K562 (cell line): ENCODE data around the gene MBD5. TPM values are rescaled to one million over a fixed set of nuclear protein-coding genes. Genes with fewer than 3 reads are reported as not detected.

Source experiments
- IFI16 ChIP-seq: fragments of 250-450 bp; sonication (Bioruptor Pico); IDR thresholded peaks from 2 replicates; pipeline ENCODE4 v2.1.2; 2022; ENCODE audit warnings: mild to moderate bottlenecking, inconsistent platforms
- IRF9 ChIP-seq: fragments of 450-650 bp; IDR thresholded peaks from 2 replicates; pipeline ENCODE4 v1.6.1; 2016; ENCODE audit warnings: missing biosample characterization, missing genetic modification characterization
- MAX ChIP-seq: sonication (generic); formaldehyde crosslinking; IDR thresholded peaks from 2 replicates; pipeline ENCODE4 v1.9.0; 2022; ENCODE audit warnings: mild to moderate bottlenecking, missing genetic modification reagents
- NCOA1 ChIP-seq: fragments of 450-650 bp; IDR thresholded peaks from 2 replicates; pipeline ENCODE4 v1.6.1; 2016; ENCODE audit warnings: low read depth
- PCBP2 ChIP-seq: fragments of 200-400 bp; formaldehyde crosslinking; IDR thresholded peaks from 2 replicates; pipeline ENCODE4 v1.6.1; 2018; ENCODE audit warnings: low read length, low read depth, mild to moderate bottlenecking, moderate library complexity; ENCODE audit not compliant: poor library complexity, severe bottlenecking
- RREB1 ChIP-seq: fragments of 250-450 bp; sonication (Bioruptor Pico); IDR thresholded peaks from 2 replicates; pipeline ENCODE4 v1.4.0; 2020
- SMAD3 ChIP-seq: fragments of 450-650 bp; formaldehyde crosslinking; conservative IDR thresholded peaks from 2 replicates; pipeline ENCODE4 v1.4.0; 2020; ENCODE audit warnings: mild to moderate bottlenecking
- SRSF1 ChIP-seq: fragments of 200-400 bp; formaldehyde crosslinking; IDR thresholded peaks from 2 replicates; pipeline ENCODE4 v1.6.1; 2017; ENCODE audit warnings: mild to moderate bottlenecking, low read depth, low read length, moderate library complexity
- ZBTB17 ChIP-seq: fragments of 450-650 bp; formaldehyde crosslinking; IDR thresholded peaks from 2 replicates; pipeline ENCODE4 v1.4.0; 2020; ENCODE audit warnings: mild to moderate bottlenecking
- ZBTB26 ChIP-seq: fragments of 450-650 bp; formaldehyde crosslinking; IDR thresholded peaks from 2 replicates; pipeline ENCODE4 v1.4.0; 2022; ENCODE audit warnings: missing genetic modification characterization
- ZBTB49 ChIP-seq: sonication (generic); formaldehyde crosslinking; IDR thresholded peaks from 2 replicates; pipeline ENCODE4 v1.8.0; 2022; ENCODE audit warnings: missing genetic modification reagents, mild to moderate bottlenecking, borderline replicate concordance
- ZNF121 ChIP-seq: sonication (generic); formaldehyde crosslinking; conservative IDR thresholded peaks from 2 replicates; pipeline ENCODE4 v1.8.0; 2022; ENCODE audit warnings: missing genetic modification reagents
- ZNF175 ChIP-seq: fragments of 200-800 bp; sonication (Bioruptor generic); IDR thresholded peaks from 2 replicates; pipeline ENCODE4 v1.6.1; 2016; ENCODE audit warnings: low read depth, mild to moderate bottlenecking, missing genetic modification characterization, missing compliant biosample characterization
- ZNF239 ChIP-seq: fragments of 250-450 bp; sonication (Bioruptor Pico); IDR thresholded peaks from 2 replicates; pipeline ENCODE4 v1.4.0; 2020; ENCODE audit warnings: mild to moderate bottlenecking
- ZNF695 ChIP-seq: fragments of 450-650 bp; formaldehyde crosslinking; IDR thresholded peaks from 2 replicates; pipeline ENCODE4 v1.4.0; 2020; ENCODE audit warnings: mild to moderate bottlenecking, moderate library complexity
- ZNF778 ChIP-seq: fragments of 450-650 bp; formaldehyde crosslinking; IDR thresholded peaks from 2 replicates; pipeline ENCODE4 v1.4.0; 2020; ENCODE audit warnings: mild to moderate bottlenecking, moderate library complexity
- polyA plus RNA-seq, 8 experiments: library from polyadenylated mRNA; depleted of rRNA in 4 of 8; stranded (reverse) in 5 of 8; unstranded in 3 of 8; fragments of >200 nt; fragmentation: Nextera tagmentation in 2 of 8; fragmentation: Illumina TruSeq in 1 of 8; extraction: Ambion mirVana in 2 of 8; extraction: Trizol in 1 of 8; gene quantifications; 2 replicates each; pipeline versions ENCODE4 v1.2.1 to v1.2.3, GENCODE V29; 2011 to 2014; ENCODE audit warnings: inconsistent platforms in 1 of 8, missing spikeins in 1 of 8
- total RNA-seq, 7 experiments: library from RNA; depleted of rRNA in 6 of 7; stranded (reverse); fragments of >200 nt in 6 of 7; fragmentation: Illumina TruSeq in 2 of 7; extraction: Trizol in 2 of 7; gene quantifications; 2 replicates each; pipeline versions ENCODE4 v1.2.1 to v1.2.3, GENCODE V29; 2011 to 2021; ENCODE audit warnings: low replicate concordance in 1 of 7

The MBD5 gene
- total and polyA plus RNA-seq, 9 of the 15 experiments (the other 6 are each of a cell fraction or from before 2014, with no cell fraction given), result 3.4 to 14.5 (median 9.0) TPM

GRCh38 chr2:148545390-148546256 is 524.7 kb downstream of the MBD5 start (continued):
- peak; percentile 33; the same call in 1 of the 2 replicates for TF ChIP-seq RREB1 (CRISPR knock-in tag)
- TF ChIP-seq IRF9, result no peak
- no peak for TF ChIP-seq PCBP2
- TF ChIP-seq ZNF778 (CRISPR knock-in tag), result no peak
- TF ChIP-seq SMAD3 (CRISPR knock-in tag), result no peak
- TF ChIP-seq ZBTB49, result no peak
- no peak for TF ChIP-seq ZNF695 (CRISPR knock-in tag)
- no peak for TF ChIP-seq SRSF1
- TF ChIP-seq ZBTB17 (CRISPR knock-in tag), result 0 out of 2 replicates have a peak, but pooled peaks have one; percentile 45
- no peak for TF ChIP-seq NCOA1
- no peak for TF ChIP-seq ZNF239 (CRISPR knock-in tag)
- TF ChIP-seq IFI16 (CRISPR knock-in tag), result no peak
- TF ChIP-seq ZNF121 (CRISPR knock-in tag), result no peak
- TF ChIP-seq ZBTB26 (CRISPR knock-in tag), result no peak
- TF ChIP-seq MAX, result no peak
- 0 out of 2 replicates have a peak, but pooled peaks have one; percentile 59 for TF ChIP-seq ZNF175
